Measurements from ENCODE around the gene FRY.

The FRY gene

GRCh38 chr13:32025730-32026129 lies 5.8 kb upstream of the FRY start:
- H3K4me3 ChIP-seq (ENCODE audit: low read length): no peak overlapping the region
- TF ChIP-seq ZNF274 (IDR thresholded peaks at IDR 0.05; ENCODE audit: low read depth, low read length): no peak

- H3K4me3 ChIP-seq (ENCODE audit: low read length): no peak overlapping the region
- no peak for TF ChIP-seq ZNF274 (IDR thresholded peaks at IDR 0.05; ENCODE audit: low read depth, low read length)
Measured at GRCh38 chr13:32026623-32027022, 5.0 kb upstream of the FRY start.

GRCh38 chr13:32028711-32029110 lies 2.9 kb upstream of the FRY start:
- TF ChIP-seq ZNF274 (IDR thresholded peaks at IDR 0.05; ENCODE audit: low read depth, low read length): no peak
- H3K4me3 ChIP-seq (ENCODE audit: low read length): no peak overlapping the region

GRCh38 chr13:32029684-32030083 lies 1.9 kb upstream of the FRY start:
- no peak overlapping the region for H3K4me3 ChIP-seq (ENCODE audit: low read length)
- TF ChIP-seq ZNF274 (IDR thresholded peaks at IDR 0.05; ENCODE audit: low read depth, low read length): no peak

GRCh38 chr13:32031815-32032370 lies 319 bp downstream of the FRY start:
- peak overlapping the region; percentile 64 for H3K4me3 ChIP-seq (ENCODE audit: low read length)
- no peak for TF ChIP-seq ZNF274 (IDR thresholded peaks at IDR 0.05; ENCODE audit: low read depth, low read length)

- H3K4me3 ChIP-seq (ENCODE audit: low read length): no peak overlapping the region
- TF ChIP-seq ZNF274 (IDR thresholded peaks at IDR 0.05; ENCODE audit: low read depth, low read length): no peak
Measured at GRCh38 chr13:32032759-32033158, 1.2 kb downstream of the FRY start.

- TF ChIP-seq ZNF274 (IDR thresholded peaks at IDR 0.05; ENCODE audit: low read depth, low read length): no peak
- no peak overlapping the region for H3K4me3 ChIP-seq (ENCODE audit: low read length)
Measured at GRCh38 chr13:32033744-32034143, 2.2 kb downstream of the FRY start.

- H3K4me3 ChIP-seq (ENCODE audit: low read length): no peak overlapping the region
- TF ChIP-seq ZNF274 (IDR thresholded peaks at IDR 0.05; ENCODE audit: low read depth, low read length): no peak
Measured at GRCh38 chr13:32035716-32036115, 4.1 kb downstream of the FRY start.

- peak overlapping the region; percentile 46; the same call in 1 of the 2 replicates for H3K4me3 ChIP-seq (ENCODE audit: low read length)
- no peak for TF ChIP-seq ZNF274 (IDR thresholded peaks at IDR 0.05; ENCODE audit: low read depth, low read length)
Measured at GRCh38 chr13:32036126-32036695, 4.6 kb downstream of the FRY start.

GRCh38 chr13:32036757-32037156 lies 5.2 kb downstream of the FRY start:
- TF ChIP-seq ZNF274 (IDR thresholded peaks at IDR 0.05; ENCODE audit: low read depth, low read length): no peak

GRCh38 chr13:32037471-32037870 lies 5.9 kb downstream of the FRY start:
- no peak for TF ChIP-seq ZNF274 (IDR thresholded peaks at IDR 0.05; ENCODE audit: low read depth, low read length)
- H3K4me3 ChIP-seq (ENCODE audit: low read length): no peak overlapping the region

More at GRCh38 chr13:32036757-32037156, 5.2 kb downstream of the FRY start:
- peak overlapping the region; percentile 46; the same call in 1 of the 2 replicates for H3K4me3 ChIP-seq (ENCODE audit: low read length)

GRCh38 chr13:32038343-32038742 lies 6.8 kb downstream of the FRY start:
- H3K4me3 ChIP-seq (ENCODE audit: low read length): no peak overlapping the region
- TF ChIP-seq ZNF274 (IDR thresholded peaks at IDR 0.05; ENCODE audit: low read depth, low read length): no peak

GRCh38 chr13:32039056-32039455 lies 7.5 kb downstream of the FRY start:
- no peak for TF ChIP-seq ZNF274 (IDR thresholded peaks at IDR 0.05; ENCODE audit: low read depth, low read length)
- no peak overlapping the region for H3K4me3 ChIP-seq (ENCODE audit: low read length)

GRCh38 chr13:32039528-32039927 lies 8.0 kb downstream of the FRY start:
- no peak overlapping the region for H3K4me3 ChIP-seq (ENCODE audit: low read length)
- TF ChIP-seq ZNF274 (IDR thresholded peaks at IDR 0.05; ENCODE audit: low read depth, low read length): no peak

- no peak for TF ChIP-seq ZNF274 (IDR thresholded peaks at IDR 0.05; ENCODE audit: low read depth, low read length)
- H3K4me3 ChIP-seq (ENCODE audit: low read length): no peak overlapping the region
Measured at GRCh38 chr13:32040052-32040642, 8.6 kb downstream of the FRY start.
